Neural progenitor cell (in vitro differentiated cells): ENCODE results near the gene SPOCK3.

Experiments
- EZH2 ChIP-seq: fragments of 200-600 bp; sonication (generic); IDR thresholded peaks from 2 replicates; pipeline ENCODE4 v1.6.1; 2017; ENCODE audit warnings: antibody characterized with exemption, mild to moderate bottlenecking, moderate library complexity
- EZH2phosphoT487 ChIP-seq: fragments of 200-600 bp; sonication (generic); IDR thresholded peaks from 2 replicates; pipeline ENCODE4 v1.6.1; 2017; ENCODE audit warnings: antibody characterized with exemption
- TF ChIP-seq, protein P1 (sequence below): fragments of 200-600 bp; sonication (generic); IDR thresholded peaks from 2 replicates; pipeline ENCODE4 v1.5.1; 2017; ENCODE audit warnings: antibody characterized with exemption, mild to moderate bottlenecking

DNA sequence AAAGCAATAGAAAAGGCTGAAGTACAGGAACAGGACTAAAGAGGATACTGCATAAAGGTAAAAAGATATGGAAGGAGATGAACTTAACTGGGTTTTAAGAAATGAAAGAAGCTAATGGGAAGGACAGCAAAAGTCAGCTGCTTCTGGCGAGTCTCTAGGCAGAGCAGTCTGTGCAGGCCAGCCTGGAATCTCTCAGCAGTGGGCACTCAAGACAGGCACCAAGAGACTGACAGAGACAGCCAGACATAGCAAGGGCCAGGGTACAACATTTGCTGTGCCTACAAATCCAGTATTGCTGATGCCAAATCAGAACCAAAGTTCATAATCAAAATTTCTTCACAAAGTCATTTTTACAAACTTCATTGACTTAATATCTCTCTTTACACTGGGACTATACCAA, 62.4 kb downstream of the SPOCK3 start:
- TF ChIP-seq, protein P1, sequence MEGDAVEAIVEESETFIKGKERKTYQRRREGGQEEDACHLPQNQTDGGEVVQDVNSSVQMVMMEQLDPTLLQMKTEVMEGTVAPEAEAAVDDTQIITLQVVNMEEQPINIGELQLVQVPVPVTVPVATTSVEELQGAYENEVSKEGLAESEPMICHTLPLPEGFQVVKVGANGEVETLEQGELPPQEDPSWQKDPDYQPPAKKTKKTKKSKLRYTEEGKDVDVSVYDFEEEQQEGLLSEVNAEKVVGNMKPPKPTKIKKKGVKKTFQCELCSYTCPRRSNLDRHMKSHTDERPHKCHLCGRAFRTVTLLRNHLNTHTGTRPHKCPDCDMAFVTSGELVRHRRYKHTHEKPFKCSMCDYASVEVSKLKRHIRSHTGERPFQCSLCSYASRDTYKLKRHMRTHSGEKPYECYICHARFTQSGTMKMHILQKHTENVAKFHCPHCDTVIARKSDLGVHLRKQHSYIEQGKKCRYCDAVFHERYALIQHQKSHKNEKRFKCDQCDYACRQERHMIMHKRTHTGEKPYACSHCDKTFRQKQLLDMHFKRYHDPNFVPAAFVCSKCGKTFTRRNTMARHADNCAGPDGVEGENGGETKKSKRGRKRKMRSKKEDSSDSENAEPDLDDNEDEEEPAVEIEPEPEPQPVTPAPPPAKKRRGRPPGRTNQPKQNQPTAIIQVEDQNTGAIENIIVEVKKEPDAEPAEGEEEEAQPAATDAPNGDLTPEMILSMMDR = no peak
- TF ChIP-seq EZH2 (no peak), EZH2phosphoT487 (no peak)
